Measurements from ENCODE around the gene SF3B6.
"Not testable (repeated sequence)": the region's sequence is repeated elsewhere in the genome, so short reads cannot be mapped to it uniquely, and the experiment has no call there.

Gene SF3B6, protein sequence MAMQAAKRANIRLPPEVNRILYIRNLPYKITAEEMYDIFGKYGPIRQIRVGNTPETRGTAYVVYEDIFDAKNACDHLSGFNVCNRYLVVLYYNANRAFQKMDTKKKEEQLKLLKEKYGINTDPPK

DNA sequence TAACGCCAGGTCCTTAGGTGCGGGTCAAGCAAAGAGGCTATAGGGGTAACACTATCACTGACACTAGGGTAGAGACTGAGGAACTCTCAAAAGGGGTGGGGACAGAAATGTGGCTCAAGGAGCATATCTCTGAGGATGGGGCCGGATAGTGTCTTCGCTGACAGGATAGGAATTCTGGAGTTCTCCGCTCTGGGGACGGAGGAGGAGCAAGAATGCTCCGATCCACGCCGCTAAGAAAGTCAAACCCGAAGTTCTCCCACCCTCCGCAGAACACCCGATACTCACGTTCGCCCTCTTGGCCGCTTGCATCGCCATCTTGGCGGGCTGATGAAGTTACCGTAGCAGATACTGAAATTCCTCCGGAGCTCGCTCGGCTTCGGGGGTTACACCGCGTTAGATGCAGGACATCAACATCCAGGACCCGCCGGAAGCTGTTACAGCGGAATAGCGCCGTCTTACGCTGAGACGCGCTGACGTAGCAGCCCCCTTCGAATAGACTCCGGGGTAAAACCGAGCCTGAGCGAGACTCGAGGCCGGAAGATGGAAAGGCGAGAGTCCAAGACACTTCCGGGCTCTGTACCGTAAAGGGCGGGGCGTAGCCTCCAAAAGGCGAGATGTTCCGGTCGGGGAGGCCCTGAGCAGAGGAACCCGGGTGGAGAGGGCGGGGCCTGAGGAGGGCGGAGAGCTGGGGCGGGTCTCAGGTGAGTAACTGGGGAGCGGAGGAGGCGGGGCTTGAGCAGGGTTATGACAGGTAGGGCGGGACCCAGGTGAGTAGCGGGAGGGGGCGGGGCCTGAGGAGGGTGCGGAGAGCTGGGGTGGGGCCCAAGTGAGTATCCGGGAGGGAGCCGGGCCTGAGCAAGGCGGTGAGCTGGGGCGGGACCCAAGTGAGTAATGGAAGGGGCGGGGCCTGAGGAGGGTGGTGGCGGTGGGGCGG, at the start of gene SF3B6:
Gene SF3B6 (minus strand): TSS at position 412 of the 934 bp plus-strand sequence. CDS start 97 bp downstream, at position 315.
- peak; percentile 99 to 100 (median 99) for DNase-seq (ENCODE audit: low read depth in 3 of 3)

DNA sequence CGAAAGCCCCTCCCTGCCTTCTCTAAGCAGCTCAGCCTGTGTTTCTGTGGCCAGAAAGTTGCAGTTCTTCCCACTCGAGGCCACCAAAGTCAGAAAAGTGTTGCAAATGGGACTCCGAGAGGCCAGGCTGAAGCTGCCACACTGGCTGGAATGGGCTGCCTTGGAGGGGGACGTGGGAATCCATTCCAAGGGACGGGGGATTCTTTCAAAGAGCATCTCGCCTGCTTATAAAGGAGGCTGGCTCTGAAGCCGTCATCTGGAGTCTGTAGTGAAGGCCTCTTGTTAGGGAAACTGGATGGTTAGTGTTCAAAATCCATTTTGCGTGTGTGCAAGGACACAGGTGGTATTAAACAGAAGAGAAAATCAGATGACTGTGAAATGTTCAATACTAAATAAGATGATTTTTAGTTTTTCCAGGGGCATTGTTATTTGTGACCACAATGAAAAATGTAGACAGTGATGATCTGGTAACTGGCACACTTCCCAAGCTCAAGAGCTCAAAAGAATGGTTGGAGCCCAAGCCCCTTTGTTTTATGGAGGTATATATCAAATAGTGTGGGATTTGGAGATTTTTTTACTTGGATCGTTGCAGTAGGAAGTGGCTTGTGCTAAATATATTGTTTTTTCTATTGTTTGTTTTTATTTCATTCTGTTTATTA, 47.9 kb upstream of the SF3B6 start:
- DNase-seq (ENCODE audit: low read depth in 3 of 3): no peak

DNA sequence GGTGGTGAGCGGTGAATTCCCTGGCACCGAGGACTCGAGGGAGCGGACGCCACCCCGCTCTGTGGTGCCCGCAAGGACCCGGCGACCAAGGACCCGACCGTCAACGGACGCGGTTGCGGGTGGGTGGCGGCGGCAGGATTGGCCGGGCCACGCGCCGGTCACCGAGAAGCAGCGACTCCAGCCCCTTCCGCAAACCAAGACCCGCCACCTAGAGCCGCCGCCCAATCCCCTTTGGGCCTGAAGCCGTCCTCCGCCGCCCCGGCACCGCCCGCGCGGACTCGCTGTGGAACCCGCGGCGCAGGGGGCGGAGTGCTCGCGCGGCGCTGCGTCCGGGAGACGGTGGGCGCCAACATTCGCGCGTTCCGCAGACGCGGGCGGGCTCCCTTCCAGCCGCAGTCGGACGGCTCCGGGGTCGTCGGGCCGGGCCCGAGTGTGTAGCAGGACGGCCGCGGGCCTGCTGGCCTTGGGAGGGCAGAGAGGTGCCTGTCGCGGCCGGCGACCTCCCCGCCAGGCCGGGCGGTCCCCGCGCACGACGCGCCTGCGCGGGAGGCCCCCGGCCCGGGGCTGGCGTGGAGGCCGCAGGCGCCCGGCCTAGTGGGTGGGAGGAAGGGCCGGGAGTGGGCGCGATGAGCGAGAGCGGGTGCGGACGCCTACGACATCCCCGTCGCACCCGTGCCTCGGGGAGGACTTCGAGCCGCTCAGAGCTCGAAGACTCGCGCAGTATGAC, 47.2 kb upstream of the SF3B6 start, which contains the start of the genes FAM228B and PFN4:
Gene FAM228B (plus strand): TSS at position 275 of the 727 bp plus-strand sequence. CDS start 893 bp downstream, outside the sequence.
Gene PFN4 (minus strand): TSS at position 140 of the 727 bp plus-strand sequence. CDS start 799 bp downstream, outside the sequence.
- DNase-seq (ENCODE audit: low read depth in 3 of 3): peak; percentile 24 to 32 (median 25)

GRCh38 chr2:24122366-24123194, 46.5 kb upstream of the SF3B6 start:
- no peak for DNase-seq (ENCODE audit: low read depth in 3 of 3)

DNA sequence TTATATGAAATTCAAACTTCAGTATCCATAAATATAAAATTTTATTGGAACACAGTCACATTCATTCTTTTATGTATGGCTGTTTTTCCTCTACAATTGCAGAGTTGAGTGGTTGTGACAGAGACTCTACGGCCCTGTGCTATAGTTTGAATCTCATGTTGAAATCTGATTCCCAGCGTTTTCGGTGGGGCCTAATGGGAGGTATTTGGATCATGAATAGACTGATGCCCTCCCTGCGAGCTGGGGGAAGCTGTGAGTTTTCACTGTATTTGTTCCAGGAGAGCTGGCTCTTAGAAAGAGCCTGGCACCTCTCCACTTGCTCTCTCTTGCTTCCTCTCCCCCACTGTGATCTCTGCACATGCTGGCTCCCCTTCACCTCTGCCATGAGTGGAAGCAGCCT, 45.3 kb upstream of the SF3B6 start:
- no peak for DNase-seq (ENCODE audit: low read depth in 3 of 3)

GRCh38 chr2:24121066-24121465, 44.9 kb upstream of the SF3B6 start:
- DNase-seq (ENCODE audit: low read depth in 3 of 3): no peak

GRCh38 chr2:24117902-24118301, 41.8 kb upstream of the SF3B6 start:
- no peak for DNase-seq (ENCODE audit: low read depth in 3 of 3)

DNA sequence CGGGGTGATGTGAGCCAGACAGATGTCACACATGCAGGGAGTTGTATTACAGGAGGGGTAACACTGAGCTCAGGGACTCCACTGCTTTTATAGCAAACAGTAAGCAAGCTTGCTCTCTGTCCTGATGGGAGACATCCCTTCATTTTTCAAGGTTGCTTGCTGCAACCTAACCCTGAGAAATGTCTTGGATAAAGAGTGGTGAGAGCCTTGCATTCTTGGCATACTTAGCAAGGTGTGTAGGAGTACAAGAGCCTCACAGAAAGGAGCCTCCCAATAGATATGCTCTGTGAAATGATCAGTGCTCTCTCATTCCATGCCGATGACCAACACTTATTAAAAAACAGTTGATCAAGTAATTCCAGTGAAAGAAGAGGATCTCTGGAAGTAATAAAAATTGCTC, 38.9 kb upstream of the SF3B6 start:
- no peak for DNase-seq (ENCODE audit: low read depth in 3 of 3)

GRCh38 chr2:24111407-24111901, 35.3 kb upstream of the SF3B6 start:
- DNase-seq (ENCODE audit: low read depth in 3 of 3): no peak

- no peak for DNase-seq (ENCODE audit: low read depth in 3 of 3)
Observed at GRCh38 chr2:24110660-24111303, 34.7 kb upstream of the SF3B6 start.

DNA sequence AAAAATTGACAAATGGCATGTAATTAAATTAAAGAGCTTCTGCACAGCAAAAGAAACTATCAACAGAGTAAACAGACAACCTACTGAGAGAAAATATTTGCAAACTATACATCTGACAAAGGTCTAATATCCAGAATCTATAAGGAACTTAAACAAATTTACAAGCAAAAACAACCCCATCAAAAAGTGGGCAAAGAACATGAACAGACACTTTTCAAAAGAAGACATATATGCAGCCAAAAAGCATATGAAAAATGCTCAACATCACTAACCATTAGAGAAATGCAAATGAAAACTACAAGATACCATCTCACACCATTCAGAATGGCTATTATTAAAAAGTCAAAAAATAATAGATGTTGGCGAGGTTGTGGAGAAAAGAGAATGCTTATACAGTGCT, 33.3 kb upstream of the SF3B6 start:
- not testable (repeated sequence) for DNase-seq (ENCODE audit: low read depth in 3 of 3)

DNA sequence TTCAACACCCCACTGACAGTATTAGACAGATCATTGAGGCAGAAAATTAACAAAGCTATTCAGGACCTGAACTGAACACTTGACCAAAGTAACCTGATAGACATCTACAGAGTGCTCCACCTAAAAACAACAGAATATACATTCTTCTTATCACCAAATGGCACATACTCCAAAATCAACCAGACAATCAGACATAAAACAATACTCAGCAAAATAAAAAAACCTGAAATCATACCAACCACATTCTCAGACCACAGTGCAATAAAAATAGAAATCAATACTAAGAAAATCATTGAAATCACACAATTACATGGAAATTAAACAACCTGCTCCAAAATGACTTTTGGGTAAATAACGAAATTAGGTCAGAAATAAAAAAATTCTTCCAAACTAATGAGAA, 31.2 kb upstream of the SF3B6 start:
- no peak for DNase-seq (ENCODE audit: low read depth in 3 of 3)

- no peak for DNase-seq (ENCODE audit: low read depth in 3 of 3)
Observed at GRCh38 chr2:24106786-24107185, 30.7 kb upstream of the SF3B6 start.

DNA sequence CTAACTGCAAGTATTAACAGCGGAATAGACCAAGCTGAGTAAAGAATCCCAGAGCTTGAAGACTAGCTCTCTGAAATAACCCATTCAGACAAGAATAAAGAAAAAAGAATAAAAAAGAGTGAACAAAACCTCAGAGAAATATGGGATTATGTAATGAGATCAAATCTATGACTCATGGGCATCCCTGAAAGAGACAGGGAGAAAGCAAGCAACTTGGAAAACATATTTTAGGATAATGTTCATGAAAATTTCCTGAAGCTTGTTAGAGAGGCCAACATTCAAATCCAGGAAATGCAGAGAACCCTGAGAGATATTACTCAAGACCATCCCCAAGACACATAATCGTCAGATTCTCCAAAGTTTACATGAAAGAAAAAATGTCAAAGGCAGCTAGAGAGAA, 29.7 kb upstream of the SF3B6 start:
- DNase-seq (ENCODE audit: low read depth in 3 of 3): no peak

DNA sequence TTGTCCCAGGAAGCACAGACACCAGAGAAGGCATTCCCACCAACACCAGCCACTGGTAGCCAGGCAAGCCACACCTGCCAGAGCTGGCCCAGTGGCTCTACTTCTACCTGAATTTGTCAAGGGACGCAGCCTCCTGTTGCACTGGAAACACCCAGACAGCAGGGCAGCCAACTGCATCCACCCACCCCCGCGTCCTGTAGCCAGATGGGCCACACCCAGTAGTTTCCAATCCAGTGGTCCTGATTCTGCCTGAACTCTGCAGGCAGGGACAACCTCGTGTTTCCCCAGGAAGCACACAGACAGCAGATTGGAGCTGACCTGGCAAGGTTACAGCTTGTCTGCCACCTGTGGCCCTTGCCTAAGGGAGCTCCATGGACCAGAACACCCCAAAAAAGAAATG, 28.8 kb upstream of the SF3B6 start:
- no peak for DNase-seq (ENCODE audit: low read depth in 3 of 3)

GRCh38 chr2:24104110-24104650, 28.1 kb upstream of the SF3B6 start:
- DNase-seq (ENCODE audit: low read depth in 3 of 3): no peak

DNA sequence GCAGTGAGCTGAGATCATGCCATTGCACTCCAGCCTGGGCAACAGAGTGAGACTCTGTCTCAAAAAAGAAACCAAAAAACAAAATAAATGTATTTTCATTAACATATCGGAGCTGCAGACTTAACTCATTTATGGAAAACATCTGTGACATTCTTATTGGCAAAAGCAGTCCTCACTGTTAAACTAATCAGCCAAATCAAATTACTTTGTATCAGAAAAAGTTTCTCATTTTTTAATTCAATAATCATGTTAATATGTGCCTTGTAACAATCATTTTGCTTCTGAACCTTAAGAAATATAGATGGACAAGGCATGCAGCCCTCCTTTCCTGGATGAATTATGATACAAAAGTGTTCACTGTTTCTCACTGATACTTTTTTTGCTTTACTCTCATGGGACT, 26.6 kb upstream of the SF3B6 start:
- DNase-seq (ENCODE audit: low read depth in 3 of 3): no peak

DNA sequence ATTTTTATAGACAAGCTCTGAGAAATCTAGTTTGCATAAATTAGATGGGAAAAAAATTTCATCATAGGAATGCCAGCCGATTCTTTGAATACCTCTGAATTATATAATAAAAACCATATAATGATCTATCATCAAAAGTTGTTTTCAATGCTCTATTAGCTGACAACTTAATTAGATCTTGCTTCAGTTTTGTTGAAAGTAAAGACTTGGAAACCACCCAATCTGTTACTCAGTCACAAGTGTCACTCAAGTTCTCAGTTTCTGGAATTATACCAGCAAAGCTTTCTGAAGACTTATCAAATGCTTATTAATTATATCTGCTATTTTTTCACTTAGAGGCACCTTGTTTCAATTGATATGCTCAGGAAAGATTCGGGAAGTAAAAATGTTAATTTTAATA, 25.9 kb upstream of the SF3B6 start:
- DNase-seq (ENCODE audit: low read depth in 3 of 3): no peak

- not testable (repeated sequence) for DNase-seq (ENCODE audit: low read depth in 3 of 3)
Observed at GRCh38 chr2:24100732-24101131, 24.6 kb upstream of the SF3B6 start.

DNA sequence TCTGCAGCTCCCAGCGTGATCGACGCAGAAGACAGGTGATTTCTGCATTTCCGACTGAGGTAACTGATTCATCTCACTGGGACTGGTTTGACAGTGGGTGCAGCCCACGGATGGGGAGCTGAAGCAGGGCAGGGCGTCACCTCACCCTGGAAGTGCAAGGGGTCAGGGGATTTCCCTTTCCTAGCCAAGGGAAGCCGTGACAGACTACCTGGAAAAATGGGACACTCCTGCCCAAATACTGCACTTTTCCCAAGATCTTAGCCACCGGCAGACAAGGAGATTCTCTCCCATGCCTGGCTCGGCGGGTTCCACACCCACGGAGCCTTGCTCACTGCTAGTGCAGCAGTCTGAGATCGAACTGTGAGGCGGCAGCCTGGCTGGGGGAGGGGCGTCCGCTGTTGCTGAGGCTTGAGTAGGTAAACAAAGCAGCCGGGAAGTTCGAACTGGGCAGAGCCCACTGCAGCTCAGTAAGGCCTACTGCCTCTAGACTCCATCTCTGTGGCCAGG, 19.1 kb upstream of the SF3B6 start:
- not testable (repeated sequence) for DNase-seq (ENCODE audit: low read depth in 3 of 3)

Measured in stimulated activated CD4-positive, alpha-beta T cell treated with anti-CD3 and anti-CD28 coated beads, TNF-alpha, amount 100 ng/mL, for 4 hours (primary cell).